ENCODE results near the gene FLT1.

DNA sequence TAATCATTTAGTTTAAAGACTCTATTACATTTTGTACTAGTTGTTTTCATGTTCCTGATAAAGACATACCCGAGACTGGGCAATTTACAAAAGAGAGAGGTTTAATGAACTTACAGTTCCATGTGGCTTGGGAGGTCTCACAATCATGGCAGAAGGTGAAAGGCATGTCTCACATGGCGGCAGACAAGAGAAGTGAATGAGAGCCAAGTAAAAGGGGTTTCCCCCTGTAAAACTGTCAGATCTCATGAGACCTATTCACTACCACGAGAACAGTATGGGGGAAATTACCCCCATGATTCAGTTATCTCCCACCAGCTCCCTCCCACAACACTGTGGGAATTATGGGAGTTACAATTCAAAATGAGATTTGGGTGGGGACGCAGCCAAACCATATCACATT, 227.4 kb downstream of the FLT1 start:
- TF ChIP-seq RBM39 (IDR thresholded peaks at IDR 0.05; ENCODE audit: low read depth, low read length, poor library complexity, severe bottlenecking) (no peak), ZNF674 (CRISPR knock-in tag; IDR thresholded peaks at IDR 0.05; ENCODE audit: low read depth) (no peak), PHF21A (CRISPR knock-in tag; IDR thresholded peaks at IDR 0.05) (no peak)
- TF ChIP-seq, protein P1, sequence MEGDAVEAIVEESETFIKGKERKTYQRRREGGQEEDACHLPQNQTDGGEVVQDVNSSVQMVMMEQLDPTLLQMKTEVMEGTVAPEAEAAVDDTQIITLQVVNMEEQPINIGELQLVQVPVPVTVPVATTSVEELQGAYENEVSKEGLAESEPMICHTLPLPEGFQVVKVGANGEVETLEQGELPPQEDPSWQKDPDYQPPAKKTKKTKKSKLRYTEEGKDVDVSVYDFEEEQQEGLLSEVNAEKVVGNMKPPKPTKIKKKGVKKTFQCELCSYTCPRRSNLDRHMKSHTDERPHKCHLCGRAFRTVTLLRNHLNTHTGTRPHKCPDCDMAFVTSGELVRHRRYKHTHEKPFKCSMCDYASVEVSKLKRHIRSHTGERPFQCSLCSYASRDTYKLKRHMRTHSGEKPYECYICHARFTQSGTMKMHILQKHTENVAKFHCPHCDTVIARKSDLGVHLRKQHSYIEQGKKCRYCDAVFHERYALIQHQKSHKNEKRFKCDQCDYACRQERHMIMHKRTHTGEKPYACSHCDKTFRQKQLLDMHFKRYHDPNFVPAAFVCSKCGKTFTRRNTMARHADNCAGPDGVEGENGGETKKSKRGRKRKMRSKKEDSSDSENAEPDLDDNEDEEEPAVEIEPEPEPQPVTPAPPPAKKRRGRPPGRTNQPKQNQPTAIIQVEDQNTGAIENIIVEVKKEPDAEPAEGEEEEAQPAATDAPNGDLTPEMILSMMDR (CRISPR knock-in tag; IDR thresholded peaks at IDR 0.05): no peak
